ENCODE results near the gene RPS6KA3.
A peak's percentile ranks its signal among the peaks of the same experiment; 100 is the strongest.
"Not testable (repeated sequence)": the region's sequence is repeated elsewhere in the genome, so short reads cannot be mapped to it uniquely, and the experiment has no call there.

Gene RPS6KA3

DNA sequence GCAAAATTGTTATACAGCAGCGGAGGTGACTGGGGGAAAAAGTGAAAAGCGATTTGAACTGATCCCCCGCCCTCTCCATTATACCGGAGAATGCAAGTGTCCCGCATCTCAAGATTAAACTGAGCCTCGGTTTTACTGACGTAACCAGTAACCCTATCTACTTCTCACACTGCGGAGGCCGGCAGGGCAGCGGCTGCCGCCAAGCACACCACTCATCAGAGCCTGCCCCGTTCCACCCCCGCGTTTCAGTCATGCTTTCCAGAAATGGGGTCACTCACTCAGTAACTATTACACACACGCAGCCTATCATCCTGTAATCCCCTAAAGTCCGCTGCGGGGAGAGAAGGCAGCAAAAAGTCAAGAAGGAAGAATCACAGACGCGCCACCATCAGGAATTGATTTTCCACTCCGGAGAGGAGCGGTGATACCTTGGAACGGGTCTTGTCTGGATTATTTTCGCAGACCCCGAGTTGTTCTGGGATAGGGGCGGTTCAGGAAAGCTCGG lies 1.4 kb downstream of the RPS6KA3 start:
- DNase-seq (ENCODE audit: low read depth): peak; percentile 66

DNA sequence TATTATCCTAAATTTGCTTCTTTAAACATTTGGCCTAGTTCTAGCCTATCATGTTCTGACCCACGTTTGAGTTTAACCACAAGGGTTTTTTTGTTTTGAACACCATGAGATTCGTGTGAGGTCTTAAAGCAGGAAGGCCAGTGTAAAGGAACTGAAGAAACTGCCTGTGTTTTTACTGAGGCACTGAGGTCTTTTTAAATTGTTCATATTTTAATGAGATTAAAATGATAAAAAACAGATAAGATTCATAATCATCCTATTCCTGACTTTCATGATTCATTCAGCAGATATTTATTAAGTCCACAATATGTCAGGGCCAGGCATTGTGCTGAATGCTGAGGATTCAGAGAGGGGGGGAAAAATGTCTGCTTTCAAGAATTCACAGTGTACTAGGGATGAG lies 3.2 kb downstream of the RPS6KA3 start:
- no peak for DNase-seq (ENCODE audit: low read depth)

DNA sequence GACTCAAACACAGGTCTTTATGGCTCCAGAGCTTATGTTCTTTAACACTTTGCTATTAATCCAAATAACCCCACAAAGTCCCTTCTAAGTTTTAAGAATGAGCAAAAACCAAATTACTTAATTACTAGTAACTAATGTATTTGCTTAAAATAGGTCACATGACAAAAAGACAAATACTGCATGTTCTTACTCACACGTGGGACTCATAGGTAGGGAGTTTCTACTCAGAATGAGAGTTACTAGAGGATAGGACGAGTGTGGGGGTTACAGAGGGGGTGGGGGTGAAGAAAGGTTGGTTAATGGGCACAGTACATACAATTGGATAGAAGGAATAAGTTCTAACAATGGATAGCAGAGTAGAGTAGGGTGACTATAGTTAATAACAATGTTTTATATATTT lies 5.8 kb downstream of the RPS6KA3 start:
- DNase-seq (ENCODE audit: low read depth): no peak

DNA sequence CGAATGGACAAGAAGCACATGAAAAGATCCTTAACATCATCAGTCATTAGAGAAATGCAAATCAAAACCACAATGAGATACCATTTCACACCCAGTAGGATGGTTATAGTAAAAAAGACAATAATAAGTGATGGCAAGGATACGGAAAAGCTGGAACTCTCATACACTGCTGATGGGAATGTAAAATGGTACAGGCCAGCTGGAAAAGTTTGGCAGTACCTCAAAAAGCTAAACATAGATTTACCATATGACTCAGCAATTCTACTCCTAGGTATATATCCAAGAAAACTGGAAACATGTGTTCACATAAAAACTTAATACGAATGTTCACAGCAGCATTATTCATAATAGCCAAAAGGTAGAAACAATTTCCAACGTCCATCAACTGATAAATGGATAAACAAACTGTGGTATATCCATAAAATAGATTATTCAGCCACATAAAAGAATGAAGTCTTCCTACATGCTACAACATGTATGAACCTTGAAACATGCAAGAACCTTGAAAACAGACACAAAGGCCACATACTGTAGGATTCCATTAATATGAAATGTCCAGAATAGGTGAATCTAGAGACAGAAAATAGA lies 11.9 kb downstream of the RPS6KA3 start:
- no peak for DNase-seq (ENCODE audit: low read depth)

DNA sequence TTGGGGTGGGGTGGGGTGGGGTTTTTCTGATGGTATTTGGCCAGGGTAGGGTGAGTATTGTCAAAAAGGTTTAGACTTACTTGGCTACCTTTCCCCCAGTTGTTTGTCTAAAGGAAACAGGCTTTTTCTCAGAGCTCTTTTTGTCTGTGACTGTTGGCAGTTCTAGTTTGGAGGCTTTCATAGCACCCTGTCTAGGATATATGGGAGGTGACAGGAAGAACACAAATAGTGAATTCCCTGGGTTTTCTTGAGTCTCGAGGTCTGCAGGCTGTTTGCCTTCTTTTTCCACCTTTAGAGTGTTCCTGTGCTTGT lies 13.5 kb downstream of the RPS6KA3 start:
- no peak for DNase-seq (ENCODE audit: low read depth)

DNA sequence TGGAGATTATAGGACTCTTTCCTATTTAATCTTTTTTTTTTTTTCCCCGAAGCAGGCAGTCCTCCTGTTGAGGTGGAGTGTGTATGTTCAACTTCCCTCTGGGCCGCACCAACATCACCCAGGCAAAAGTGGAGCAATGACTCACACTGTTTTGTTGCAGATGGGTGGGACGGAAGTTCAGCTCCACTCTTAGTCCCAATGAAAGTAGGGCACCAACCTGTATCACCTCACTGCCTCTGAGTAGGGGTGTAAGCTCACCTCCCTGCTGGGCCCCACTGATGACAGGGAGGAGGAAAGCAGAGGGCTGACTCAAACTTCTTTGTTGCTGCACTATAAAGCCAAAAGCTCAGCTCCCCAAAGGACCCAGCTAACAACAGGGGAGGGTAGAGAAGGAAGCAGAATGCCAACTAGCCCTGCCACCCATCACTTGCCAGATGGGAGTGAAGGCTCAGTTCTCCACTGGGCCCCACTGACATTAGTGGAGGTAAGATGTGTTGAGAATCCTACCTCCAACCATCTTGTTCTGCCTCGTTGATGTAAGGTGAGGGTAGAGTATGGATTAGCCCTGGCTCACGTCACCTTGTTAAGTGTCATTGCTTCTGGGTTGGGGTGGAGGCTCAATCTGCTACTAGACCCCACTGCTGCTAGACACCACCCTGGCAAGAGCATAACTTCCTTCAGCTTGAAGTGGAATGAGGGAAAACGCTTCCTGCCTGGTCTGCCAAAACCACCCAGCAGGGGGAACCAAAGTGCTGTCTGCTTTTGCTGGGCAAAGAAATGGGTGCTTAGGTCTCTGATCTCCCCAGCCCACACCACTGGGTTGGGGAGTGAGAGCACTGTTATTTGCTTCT lies 14.1 kb downstream of the RPS6KA3 start:
- DNase-seq (ENCODE audit: low read depth): no peak

DNA sequence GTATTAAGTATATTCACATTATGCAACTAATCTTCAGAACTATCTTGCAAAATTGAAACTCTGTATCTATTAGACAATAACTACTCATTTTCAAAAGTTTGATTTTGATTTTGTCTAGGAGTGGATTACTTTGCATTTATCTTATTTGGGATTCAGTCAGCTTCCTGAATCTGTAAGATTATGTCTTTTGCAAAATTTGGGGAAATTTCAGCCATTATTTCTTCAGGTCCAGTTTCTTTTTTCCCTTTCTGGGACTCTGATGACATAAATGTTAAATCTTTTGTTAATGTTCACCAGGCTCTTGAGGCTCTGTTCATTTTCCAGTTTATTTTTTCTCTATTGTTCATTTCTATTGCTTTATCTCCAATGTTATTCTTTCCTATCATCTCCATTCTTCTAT lies 15.0 kb downstream of the RPS6KA3 start:
- no peak for DNase-seq (ENCODE audit: low read depth)

DNA sequence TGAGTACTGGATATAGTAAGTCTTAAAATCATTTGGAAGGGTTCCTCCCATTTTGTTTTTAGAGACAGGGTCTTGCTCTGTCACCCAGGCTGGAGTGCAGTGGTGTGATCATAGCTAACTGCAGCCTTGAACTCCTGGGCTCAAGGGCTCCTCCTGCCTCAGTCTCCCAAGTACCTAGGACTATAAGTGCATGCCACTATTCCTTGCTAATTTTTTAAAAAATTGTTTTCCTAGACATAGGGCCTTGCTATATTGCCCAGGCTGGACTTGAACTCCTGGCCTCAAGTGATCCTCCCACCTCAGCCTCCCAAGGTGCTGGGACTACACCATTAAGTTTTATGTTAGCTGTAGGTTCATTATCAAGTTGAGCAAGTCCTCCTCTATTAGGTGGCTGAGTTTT lies 16.6 kb downstream of the RPS6KA3 start:
- DNase-seq (ENCODE audit: low read depth): not testable (repeated sequence)

DNA sequence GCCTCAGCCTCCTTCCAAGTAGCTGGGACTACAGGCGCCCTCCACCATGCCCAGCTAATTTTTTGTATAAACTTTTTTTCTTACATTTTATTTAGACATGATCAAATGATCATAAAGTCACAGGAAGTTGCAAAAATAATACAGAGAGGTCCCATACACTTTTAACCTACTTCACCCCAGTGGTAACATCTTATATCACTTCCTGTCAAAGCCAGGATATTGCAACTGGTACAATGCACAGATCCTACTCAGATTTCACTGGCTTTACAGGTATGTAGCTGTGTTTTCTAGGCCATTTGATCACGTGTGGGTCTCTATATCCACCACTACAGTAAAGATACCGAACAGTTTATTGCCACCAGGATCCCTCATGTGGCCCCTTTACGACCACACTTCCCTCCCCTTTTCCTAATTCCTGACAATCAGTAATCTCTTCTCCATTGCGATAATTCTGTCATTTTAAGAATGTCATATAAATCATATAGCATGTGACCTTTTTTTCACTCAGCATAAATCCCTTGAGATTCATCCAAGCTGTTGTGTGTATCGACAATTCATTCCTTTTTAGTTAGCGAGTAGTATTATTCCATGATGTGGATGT lies 18.0 kb downstream of the RPS6KA3 start:
- no peak for DNase-seq (ENCODE audit: low read depth)

DNA sequence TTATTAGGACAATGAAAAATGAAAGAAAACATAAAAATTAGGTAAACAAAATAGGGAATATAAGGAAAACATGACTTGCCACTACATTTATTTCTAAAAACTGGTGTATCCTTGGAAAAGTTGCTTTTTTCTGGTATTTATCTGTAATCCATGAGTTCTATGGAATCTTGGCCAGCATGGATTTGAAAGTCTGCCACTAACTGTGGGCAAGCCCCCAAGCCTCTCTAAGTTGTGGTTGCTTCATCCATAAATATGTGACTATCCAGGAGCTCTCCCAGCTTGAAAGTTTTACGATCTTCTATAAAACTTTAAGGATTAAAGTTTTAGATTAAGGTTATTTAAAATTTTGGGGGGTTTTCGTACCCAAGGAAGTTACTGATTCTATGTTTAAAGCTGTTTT lies 21.8 kb downstream of the RPS6KA3 start:
- DNase-seq (ENCODE audit: low read depth): no peak

DNA sequence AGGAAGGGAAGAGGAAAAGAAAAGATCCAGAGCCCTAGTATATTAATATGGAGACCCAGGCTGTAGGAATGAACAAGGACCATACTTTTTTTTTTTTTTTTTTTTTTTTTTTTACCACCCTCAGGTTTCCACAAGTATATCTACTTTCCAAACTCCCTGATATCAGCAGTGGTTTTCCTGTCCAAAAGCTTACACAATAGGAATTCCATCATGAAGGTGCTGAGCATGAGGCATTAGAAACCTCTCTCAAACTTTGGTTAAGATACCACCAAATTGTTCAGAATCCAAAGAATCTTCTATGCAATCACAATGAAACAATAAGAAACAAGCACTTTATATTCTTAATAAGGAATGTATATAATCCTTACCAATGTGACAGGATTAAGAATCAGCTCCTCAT lies 26.5 kb downstream of the RPS6KA3 start:
- DNase-seq (ENCODE audit: low read depth): no peak

DNA sequence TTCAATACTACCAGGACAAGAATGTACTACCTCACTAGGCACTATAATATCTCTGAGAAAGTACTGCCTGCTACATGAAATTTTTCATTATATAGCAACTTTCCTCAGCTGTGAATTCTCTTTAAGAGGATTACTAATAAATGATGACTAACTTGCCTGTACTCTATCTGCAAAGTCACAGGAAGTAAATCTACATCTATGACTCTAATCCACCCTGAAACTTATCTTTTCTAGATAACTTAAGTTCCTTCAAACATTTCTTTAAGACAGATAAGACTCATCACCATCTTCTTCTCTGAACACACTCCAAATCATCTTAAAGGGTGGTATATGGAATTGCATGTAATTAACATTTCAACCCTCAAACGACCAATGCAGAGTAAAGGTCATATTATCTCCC lies 28.8 kb downstream of the RPS6KA3 start:
- DNase-seq (ENCODE audit: low read depth): no peak

DNA sequence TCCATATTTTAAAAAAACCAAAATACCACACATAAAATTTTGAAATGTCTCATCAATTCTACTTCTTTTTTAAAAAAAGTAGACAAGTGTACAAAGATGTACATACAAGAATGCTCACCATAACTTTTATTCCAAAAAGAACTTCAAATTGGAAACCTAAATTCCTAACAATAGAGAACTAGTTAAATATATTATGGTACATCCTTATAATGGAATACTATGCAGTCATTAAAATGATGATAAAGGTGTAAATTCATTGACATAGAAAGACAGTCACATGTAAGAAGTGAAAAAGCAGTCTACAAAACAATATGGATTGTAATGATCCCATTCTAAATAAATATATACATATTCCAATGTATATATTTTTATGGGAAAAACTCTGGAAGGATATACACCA lies 31.0 kb downstream of the RPS6KA3 start:
- DNase-seq (ENCODE audit: low read depth): no peak

DNA sequence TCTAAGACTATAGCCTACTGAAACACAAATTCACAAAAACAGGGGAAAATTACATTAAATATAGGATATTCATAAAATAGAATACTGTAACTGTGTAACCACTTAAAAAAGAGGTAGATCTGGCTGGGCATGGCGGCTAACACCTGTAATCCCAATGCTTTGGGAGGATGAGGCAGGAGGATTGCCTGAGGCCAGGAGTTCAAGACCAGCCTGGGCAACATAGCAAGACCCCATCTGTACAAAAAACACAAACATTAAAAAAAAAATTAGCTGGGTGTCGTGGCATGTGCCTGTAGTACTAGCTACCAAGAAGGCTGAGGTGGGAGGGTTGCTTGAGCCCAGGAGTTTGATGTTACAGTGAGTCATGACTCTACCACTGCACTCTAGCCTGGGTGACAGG lies 33.4 kb downstream of the RPS6KA3 start:
- DNase-seq (ENCODE audit: low read depth): no peak

DNA sequence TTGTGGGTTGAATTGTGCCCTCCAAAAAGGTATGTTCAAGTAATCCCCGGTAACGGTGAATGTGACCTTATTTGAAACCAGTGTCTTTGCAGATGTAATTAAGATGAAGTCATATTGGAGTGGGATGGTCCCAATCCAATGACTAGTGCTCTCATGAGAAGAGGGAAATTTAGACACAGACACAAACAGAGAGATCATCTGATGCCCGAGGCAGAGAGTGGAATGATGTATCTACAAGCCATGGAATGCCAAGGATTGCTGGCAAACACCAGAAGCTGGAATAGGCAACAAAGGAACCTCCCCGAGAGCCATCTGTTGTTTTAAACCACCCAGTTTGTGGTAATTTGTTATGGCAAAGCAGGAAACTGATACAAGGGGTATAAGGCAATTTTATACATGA lies 35.1 kb downstream of the RPS6KA3 start:
- no peak for DNase-seq (ENCODE audit: low read depth)

DNA sequence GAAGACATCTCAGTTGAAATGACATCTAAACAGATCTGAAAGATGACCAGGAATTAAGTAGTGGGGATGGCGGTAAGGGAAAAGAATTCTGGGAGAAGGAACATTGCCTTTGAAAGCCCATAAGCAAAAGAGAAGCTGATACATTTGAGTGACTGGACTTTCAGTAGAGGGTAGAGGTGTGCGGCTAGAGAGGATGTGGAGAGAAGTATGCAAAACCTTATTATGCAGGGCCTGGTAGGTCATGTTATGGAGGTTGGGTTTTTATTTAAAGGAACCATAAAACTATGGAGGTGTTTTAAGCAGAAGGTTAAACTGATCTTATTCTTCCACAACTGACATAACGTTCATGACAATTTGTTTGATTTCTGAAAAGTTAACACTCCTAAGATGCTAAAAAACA lies 36.3 kb downstream of the RPS6KA3 start:
- DNase-seq (ENCODE audit: low read depth): no peak

DNA sequence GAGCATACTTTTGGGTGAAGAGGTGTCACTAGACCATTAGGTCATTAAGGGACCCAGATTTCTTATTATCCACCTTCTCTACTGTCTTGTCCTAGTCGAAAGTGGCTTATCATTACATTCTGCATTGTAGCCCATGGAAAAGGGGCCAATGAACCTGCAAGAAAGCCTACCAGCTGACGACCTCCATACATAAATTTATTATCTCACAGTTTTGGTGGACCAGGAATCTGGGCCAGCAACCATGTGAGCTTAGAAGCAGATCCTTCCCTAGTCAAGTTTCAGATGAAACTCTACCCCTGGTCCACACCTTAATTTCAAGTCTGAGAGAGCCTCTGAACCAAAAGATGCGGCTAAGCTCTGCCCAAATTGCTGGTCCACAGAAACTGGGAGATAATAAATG lies 37.6 kb downstream of the RPS6KA3 start:
- no peak for DNase-seq (ENCODE audit: low read depth)

DNA sequence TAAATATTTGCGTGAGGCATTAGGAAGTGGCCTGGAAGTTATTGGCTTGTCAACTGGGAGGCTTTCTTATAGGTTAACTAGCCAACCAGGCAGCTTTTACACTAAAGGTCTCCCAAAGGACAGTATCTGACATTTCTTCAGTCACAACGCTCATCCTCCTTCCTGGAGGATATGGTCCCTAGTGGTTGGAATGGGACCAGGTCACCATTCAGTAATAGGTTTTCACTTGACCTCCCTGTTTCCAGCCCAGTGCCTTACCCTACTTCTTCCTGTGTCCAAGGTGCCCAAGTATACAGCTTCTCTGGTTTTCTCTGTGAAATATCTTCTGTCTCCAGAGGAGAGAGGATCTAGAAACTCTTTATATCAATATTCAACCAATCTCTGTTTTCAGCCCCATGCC lies 38.5 kb downstream of the RPS6KA3 start:
- no peak for DNase-seq (ENCODE audit: low read depth)

DNA sequence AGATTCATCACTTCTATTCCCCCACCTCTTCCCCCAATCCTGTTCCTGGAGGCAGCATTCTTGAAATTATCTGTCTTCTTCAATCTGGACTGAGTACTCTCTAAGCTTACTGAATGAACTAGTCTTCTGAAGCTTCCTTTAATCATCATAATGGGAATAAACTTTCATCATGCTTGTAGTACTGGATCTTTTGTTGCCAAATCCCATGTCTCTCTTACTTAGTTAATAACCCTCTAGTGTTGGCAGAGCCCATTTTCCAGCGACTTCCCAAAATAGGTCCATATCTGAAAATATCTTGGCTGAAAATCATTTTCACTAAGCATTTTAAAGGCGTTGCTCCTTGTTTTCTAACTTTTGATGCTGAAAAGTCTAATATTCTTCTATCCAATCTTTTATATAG lies 39.6 kb downstream of the RPS6KA3 start:
- DNase-seq (ENCODE audit: low read depth): no peak

DNA sequence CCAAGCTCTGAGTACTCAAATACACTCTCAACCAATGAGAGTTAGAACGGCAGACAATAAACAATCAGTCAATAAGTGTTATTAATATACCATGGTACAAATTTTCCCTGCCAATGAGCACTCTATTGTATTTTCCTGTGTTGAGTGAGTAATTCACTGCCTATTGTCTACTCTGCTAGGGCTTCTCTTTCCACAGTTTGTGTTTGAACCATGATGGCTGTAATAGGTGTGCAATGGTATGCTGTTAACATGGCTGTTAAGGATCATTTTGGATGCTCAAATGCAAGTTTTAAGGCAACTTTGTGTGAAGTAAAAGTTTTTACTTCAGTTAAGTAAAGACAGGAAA lies 41.2 kb downstream of the RPS6KA3 start:
- DNase-seq (ENCODE audit: low read depth): no peak

DNA sequence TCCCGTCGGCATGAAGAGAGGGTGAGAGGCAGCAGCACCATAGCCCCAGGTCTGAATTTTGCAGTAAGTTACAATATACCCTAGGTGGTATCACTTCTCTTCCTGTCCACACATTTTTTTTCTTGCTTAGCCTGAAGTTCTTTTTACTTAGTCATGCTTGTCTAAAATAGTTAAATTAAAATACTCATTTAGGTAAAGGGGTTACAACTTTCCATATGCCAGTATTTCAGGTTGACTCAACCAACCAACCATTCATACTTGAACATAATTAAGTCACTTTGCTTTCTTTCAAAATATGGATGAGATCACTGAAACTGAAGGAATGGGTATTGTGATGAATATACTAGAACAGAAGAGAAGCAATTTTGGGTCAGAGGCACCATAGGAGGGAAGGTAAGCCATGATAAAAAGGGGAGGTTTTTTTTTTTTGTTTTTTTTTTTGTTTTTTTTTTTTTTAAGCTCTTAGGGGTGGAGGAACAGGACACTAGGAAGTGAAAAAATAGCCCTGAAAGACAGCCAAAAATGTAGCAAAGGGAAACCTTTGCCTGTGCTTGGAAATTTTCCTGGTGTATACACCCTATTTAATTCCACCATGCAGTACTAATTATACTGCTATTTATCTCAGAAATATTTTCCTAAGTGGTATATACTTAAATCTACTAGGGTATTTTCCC lies 41.8 kb downstream of the RPS6KA3 start:
- no peak for DNase-seq (ENCODE audit: low read depth)

DNA sequence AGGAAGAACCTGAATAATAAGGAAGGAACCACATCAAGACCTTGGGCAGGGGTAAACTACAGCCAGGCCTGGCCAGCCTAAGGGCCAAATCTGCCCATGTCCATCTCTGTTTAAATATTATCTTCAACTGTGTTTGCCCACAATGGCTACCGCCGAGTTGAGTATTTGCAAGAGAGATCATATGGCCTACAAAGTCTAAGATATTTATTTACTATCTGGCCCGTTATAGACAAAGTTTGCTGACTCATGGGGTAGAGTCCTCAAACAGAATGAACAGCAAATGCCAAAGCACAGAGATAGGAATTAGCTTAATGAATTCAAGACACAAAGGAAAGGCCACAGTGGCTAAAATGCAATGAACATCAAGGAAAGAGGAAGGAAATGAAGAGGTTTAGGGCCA lies 44.8 kb downstream of the RPS6KA3 start:
- no peak for DNase-seq (ENCODE audit: low read depth)

DNA sequence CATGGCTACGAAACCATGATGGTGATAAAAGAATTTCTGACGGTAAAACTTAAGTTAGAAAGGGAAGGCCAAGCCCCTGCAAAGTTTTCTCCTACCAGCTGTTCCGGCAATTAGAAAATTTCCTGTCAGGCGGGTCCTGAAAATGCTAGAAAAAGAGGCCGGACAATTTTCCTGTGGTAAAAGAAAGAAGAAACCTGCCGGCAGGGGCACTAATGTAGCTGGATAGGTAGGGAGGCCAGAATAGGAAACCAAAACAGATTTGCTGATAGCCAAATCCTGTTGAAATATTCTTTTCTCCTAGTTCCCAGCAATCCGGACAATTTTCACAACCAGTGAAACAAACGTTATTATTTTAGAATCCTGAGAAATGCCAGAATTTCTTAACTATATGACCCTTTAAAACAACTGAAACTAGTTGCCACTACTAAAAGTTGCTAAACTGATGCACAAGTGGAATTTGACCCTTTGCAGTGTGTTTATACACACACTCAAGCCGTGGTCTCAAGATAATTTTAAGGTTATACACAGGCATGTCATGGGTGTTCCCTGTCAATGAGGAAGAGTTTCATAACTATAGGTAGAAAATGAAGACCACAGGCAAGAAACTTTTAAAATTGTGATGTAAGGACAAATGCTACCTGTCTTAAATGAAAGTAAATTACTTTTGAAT lies 47.7 kb downstream of the RPS6KA3 start:
- no peak for DNase-seq (ENCODE audit: low read depth)
